NCI-H1048 (cell line): ENCODE measurements around the gene KDM4B.

Experiments
- DNase-seq: peaks from one replicate; lab custom pipeline; 2025; lab: John Stamatoyannopoulos, UW

The KDM4B gene

GRCh38 chr19:5013761-5014160 lies 44.8 kb downstream of the KDM4B start:
- DNase-seq, result no peak

DNA sequence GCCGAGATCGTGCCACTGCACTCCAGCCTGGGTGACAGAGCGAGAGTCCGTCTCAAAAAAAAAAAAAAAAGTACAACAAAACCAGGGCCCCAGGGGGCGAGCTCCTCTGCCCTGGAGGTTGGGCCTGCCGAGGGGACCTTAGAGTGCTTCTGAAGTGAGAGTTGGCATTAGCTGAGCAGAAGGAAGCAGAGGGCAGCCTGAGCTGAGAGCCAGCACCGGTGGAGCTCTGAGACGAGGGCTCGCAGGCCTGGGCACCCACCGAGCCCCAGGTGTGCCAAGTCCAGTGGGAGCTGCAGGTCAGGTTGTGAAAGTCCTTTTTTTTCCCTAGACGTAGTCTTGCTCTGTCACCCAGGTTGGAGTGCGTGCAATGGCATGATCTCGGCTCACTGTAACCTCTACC lies 46.0 kb downstream of the KDM4B start:
- no peak for DNase-seq

DNA sequence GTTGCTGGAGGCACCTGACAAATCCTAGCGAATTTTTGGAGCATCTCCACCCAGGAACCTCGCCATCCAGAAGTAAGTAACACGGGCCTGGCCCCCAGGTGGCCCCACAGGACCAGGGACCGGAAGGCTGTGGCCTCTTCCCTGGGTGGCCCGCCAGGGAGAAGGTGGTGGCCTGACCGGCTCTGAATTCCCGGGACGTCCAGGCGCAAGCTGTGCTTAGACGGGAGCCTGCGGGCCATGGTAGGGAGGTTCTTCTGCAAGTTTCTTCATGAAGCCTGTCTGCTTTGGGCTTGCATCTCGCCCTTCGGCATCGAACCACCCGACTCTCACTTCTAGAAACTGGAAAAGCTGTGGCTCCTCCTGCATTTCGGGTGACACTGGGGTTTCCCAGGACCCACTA lies 47.4 kb downstream of the KDM4B start:
- no peak for DNase-seq

DNA sequence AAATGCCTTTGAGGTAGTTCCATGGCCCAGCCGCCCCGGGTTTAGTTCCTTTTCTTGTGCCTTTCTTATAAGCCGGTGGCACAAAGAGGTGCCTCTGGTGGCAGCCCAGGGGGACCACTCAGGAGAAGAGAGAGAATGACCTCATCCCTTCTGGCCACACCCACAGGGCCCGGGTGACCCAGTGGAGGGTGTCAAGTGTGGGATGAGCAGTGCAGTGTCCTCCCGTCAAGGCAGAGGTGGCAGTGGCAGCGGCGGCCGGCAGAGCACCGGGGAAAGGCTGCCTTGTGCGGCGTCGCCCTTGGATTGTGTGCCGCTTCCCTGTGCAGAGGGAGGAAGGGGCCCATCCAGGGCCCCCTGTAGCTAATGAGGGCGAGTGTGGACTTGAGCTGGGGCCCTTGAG lies 47.9 kb downstream of the KDM4B start:
- no peak for DNase-seq

GRCh38 chr19:5017235-5017634 lies 48.3 kb downstream of the KDM4B start:
- no peak for DNase-seq

DNA sequence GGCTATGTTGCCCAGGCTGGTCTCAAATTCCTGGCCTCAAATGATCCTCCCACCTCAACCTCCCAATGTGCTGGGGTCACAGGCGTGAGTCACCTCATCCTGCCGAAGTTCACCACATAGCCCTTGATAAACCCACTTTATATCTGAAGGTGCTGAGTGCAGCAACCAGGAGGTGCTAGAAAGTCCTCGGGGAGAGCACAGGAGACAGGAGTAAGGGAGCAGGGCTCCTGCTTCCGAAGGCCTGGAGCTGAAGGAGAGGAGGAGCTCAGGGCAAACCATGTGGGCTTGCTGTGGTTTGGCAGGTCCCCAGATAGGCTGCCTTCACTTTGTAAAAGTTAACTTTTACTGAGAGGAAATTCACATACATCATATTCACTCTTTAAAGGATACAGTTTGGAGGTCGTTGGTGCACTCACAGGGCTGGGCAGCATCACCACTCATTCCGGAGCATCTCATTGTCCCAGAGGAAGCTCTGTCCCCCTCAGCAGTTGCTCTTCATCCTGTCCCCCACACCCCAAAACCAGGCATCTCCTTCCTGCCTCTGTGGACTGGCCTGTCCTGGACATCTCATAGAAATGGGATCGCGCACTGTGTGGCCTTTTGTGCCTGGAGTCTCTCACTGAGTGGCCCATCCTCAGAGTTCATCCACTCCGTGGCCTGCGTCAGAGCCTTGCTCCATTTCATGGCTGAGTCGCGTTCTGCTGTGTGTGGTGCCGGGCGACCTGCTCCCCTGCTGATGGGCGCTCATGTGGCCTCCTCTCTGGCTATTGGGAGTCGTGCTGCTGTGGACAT lies 49.5 kb downstream of the KDM4B start:
- DNase-seq, result no peak

GRCh38 chr19:5020368-5020767 lies 51.5 kb downstream of the KDM4B start:
- DNase-seq, result no peak

GRCh38 chr19:5021046-5021445 lies 52.1 kb downstream of the KDM4B start:
- no peak for DNase-seq

- DNase-seq, result no peak
Observed at GRCh38 chr19:5022066-5022860, 53.4 kb downstream of the KDM4B start.

GRCh38 chr19:5023128-5023571 lies 54.2 kb downstream of the KDM4B start:
- no peak for DNase-seq

GRCh38 chr19:5024282-5024681 lies 55.4 kb downstream of the KDM4B start:
- no peak for DNase-seq

- DNase-seq, result no peak
Observed at GRCh38 chr19:5025027-5025426, 56.1 kb downstream of the KDM4B start.

GRCh38 chr19:5026706-5027273 lies 57.9 kb downstream of the KDM4B start:
- DNase-seq, result no peak

- no peak for DNase-seq
Observed at GRCh38 chr19:5028229-5028886, 59.4 kb downstream of the KDM4B start.

- peak; percentile 40 for DNase-seq
Observed at GRCh38 chr19:5029596-5029995, 60.7 kb downstream of the KDM4B start.

GRCh38 chr19:5030136-5030820 lies 61.4 kb downstream of the KDM4B start:
- DNase-seq, result no peak

GRCh38 chr19:5030822-5031221 lies 61.9 kb downstream of the KDM4B start:
- no peak for DNase-seq

GRCh38 chr19:5031231-5032100 lies 62.6 kb downstream of the KDM4B start:
- DNase-seq, result no peak

GRCh38 chr19:5032101-5032967 lies 63.4 kb downstream of the KDM4B start:
- DNase-seq, result no peak
